Measurements from ENCODE around the gene RNF144A.

Gene RNF144A

DNA sequence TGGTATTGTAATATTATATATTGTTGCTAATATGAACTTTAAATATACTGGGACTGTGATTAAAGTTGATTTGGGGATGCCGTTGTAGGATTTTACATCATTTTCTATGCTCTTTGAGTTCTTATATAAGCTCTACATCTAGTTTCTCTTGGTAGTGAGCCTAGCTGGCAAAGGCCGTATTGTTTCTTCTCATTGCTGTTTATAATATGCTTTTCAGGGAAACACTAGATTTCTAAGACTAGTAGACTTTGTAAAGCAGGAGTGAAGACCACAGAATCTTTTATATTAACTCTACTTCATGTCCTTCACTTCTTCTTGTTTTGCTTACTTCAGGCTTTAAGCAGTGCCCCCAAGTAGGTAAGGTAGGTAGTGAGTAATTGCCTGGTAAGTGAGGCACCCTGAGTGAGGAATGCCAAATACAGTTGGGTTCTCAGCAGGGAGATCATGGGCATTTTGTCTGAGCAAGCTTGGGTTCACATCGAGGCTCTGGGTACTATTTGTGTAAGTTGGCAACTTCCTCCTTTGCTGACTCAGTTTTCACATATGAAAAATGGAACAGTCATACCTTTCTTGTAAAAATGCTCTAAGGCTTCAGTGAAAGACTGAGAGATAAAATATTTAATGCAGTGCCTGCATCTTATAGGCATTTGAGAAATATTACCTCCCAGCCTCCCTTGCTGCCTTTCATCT, 96.4 kb downstream of the RNF144A start:
- TF ChIP-seq, protein P1, sequence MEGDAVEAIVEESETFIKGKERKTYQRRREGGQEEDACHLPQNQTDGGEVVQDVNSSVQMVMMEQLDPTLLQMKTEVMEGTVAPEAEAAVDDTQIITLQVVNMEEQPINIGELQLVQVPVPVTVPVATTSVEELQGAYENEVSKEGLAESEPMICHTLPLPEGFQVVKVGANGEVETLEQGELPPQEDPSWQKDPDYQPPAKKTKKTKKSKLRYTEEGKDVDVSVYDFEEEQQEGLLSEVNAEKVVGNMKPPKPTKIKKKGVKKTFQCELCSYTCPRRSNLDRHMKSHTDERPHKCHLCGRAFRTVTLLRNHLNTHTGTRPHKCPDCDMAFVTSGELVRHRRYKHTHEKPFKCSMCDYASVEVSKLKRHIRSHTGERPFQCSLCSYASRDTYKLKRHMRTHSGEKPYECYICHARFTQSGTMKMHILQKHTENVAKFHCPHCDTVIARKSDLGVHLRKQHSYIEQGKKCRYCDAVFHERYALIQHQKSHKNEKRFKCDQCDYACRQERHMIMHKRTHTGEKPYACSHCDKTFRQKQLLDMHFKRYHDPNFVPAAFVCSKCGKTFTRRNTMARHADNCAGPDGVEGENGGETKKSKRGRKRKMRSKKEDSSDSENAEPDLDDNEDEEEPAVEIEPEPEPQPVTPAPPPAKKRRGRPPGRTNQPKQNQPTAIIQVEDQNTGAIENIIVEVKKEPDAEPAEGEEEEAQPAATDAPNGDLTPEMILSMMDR (IDR thresholded peaks at IDR 0.05; ENCODE audit: poor library complexity, severe bottlenecking), result no peak
- Histone ChIP-seq H3K27ac (ENCODE audit: poor library complexity, severe bottlenecking) (no peak overlapping the region), H3K9me3 (ENCODE audit: severe bottlenecking) (no peaks in the 10 kb centered on the region), H3K27me3 (ENCODE audit: insufficient read depth, poor library complexity, severe bottlenecking) (no peaks in the 10 kb centered on the region), H3K36me3 (ENCODE audit: low read depth) (no peaks in the 10 kb centered on the region), H3K4me1 (ENCODE audit: insufficient read depth, poor library complexity, severe bottlenecking) (peaks cover 20% of the 10 kb centered on the region), H3K4me3 (ENCODE audit: severe bottlenecking) (no peak overlapping the region)
- ATAC-seq (ENCODE audit: low read depth) (no peak), DNase-seq (ENCODE audit: low spot score) (no peak)

DNA sequence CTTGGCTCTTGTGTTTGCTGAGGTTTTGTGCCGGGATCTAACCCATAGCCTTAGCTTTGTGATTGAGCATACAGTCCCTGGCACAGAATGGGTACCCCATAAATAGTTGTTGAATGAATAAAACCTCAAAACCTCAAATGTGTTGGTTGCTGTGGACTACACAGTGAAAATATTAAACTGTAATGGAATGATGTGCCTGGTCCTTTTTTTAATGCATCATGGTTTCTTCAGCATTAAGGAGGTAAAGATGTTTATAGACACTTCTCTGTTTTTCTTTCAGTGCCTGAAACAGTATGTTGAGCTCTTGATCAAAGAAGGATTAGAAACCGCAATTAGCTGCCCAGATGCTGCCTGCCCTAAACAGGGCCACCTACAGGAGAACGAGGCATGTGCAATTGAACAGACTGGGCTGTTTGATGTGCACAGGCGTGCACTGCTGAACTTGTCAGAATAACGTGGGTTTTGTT, 97.0 kb downstream of the RNF144A start:
- Histone ChIP-seq H3K4me1 (ENCODE audit: insufficient read depth, poor library complexity, severe bottlenecking) (peaks cover 20% of the 10 kb centered on the region), H3K27me3 (ENCODE audit: insufficient read depth, poor library complexity, severe bottlenecking) (no peaks in the 10 kb centered on the region), H3K9me3 (ENCODE audit: severe bottlenecking) (no peaks in the 10 kb centered on the region), H3K27ac (ENCODE audit: poor library complexity, severe bottlenecking) (no peak overlapping the region), H3K36me3 (ENCODE audit: low read depth) (no peaks in the 10 kb centered on the region), H3K4me3 (ENCODE audit: severe bottlenecking) (no peak overlapping the region)
- ATAC-seq (ENCODE audit: low read depth), result no peak
- TF ChIP-seq, protein P1 (IDR thresholded peaks at IDR 0.05; ENCODE audit: poor library complexity, severe bottlenecking), result no peak
- DNase-seq (ENCODE audit: low spot score), result no peak

DNA sequence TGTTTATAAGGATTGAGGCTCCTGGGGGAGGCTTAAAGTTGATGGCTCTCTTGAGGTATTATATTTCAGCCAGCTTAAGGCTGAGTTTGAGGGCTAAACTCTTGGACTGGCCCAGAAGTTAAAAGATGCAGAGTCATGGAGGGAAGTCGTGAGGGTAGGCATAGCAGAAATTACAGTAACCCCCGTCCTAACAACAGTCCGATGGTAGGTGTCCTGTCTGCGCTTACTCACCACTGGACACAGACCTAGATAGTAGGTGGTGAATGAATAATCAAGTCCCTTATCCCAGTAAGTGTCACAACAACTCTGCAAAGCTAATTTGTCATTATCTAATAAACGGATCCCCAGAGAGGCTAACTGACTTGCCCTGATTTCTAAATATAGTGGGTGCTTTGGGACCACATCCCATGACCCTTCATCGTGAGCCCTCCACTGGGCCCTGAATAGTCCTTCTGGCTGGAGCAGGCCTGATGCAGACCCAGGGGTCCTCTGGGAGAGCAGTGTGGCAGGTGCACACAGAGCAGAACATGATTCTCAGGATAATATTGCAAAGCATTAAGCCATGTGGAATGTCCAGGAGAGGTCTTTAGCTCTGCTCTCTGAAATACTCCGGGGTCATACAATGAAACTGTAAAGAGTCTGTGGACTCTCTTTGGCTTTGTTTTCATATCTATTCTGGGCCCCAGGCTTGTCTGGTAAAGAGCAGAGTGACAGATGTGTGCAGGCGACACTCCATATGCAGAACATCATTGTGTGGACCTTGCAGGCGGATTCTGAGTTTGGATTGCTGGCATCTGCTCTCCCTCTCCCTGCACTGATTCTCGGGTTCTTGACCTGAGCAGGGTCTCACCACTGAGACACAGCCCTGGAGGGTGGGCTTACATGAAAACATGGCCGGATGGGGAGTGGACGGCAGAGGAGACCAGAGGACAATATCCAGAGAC, 98.1 kb downstream of the RNF144A start:
- no peak overlapping the region for H3K4me3 ChIP-seq (ENCODE audit: severe bottlenecking)
- TF ChIP-seq, protein P1 (IDR thresholded peaks at IDR 0.05; ENCODE audit: poor library complexity, severe bottlenecking), result no peak
- no peak overlapping the region for H3K27ac ChIP-seq (ENCODE audit: poor library complexity, severe bottlenecking)

DNA sequence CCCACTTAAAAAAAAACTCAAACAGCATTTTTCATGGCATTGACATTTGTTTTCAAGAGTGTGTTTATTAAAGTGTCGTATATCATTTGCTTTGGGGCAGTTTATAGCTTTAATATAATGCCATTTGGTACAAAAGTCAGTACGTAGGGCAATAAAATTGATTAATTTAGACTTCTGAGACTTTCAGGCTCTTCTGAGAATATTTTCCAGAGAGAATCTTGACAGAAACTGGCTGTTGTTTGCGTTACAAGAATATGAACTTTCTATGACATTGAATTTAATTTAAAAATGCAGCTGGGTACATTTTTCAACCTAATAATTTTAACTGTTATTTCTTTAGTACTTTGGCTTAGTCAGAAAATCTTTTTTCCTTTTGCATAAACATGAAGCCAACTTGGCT, 98.9 kb downstream of the RNF144A start:
- no peak overlapping the region for H3K4me3 ChIP-seq (ENCODE audit: severe bottlenecking)
- H3K4me1 ChIP-seq (ENCODE audit: insufficient read depth, poor library complexity, severe bottlenecking), result peaks cover 11% of the 10 kb centered on the region
- no peaks in the 10 kb centered on the region for H3K27me3 ChIP-seq (ENCODE audit: insufficient read depth, poor library complexity, severe bottlenecking)
- no peak for ATAC-seq (ENCODE audit: low read depth)
- H3K9me3 ChIP-seq (ENCODE audit: severe bottlenecking), result no peaks in the 10 kb centered on the region
- TF ChIP-seq, protein P1 (IDR thresholded peaks at IDR 0.05; ENCODE audit: poor library complexity, severe bottlenecking), result no peak
- H3K27ac ChIP-seq (ENCODE audit: poor library complexity, severe bottlenecking), result no peak overlapping the region
- H3K36me3 ChIP-seq (ENCODE audit: low read depth), result no peaks in the 10 kb centered on the region
- DNase-seq (ENCODE audit: low spot score), result no peak

More for the DNA sequence above, 98.1 kb downstream of the RNF144A start:
- DNase-seq (ENCODE audit: low spot score) (no peak), ATAC-seq (ENCODE audit: low read depth) (no peak)
- Histone ChIP-seq H3K27me3 (ENCODE audit: insufficient read depth, poor library complexity, severe bottlenecking) (no peaks in the 10 kb centered on the region), H3K4me1 (ENCODE audit: insufficient read depth, poor library complexity, severe bottlenecking) (peaks cover 17% of the 10 kb centered on the region), H3K9me3 (ENCODE audit: severe bottlenecking) (no peaks in the 10 kb centered on the region), H3K36me3 (ENCODE audit: low read depth) (no peaks in the 10 kb centered on the region)
